B cell (primary cell): ENCODE data around the gene CNTN4.

Source experiments
- EZH2 ChIP-seq: IDR thresholded peaks from 2 replicates; pipeline ENCODE4 v1.6.1; 2012; ENCODE audit warnings: borderline replicate concordance, low read depth, mild to moderate bottlenecking, moderate library complexity, low read length; ENCODE audit not compliant: insufficient read depth, poor library complexity, severe bottlenecking
- TF ChIP-seq, protein P1 (sequence below): fragments of 200-600 bp; IDR thresholded peaks from one replicate; pipeline ENCODE4 v1.8.0; 2022; ENCODE audit warnings: antibody characterized with exemption, mild to moderate bottlenecking

DNA sequence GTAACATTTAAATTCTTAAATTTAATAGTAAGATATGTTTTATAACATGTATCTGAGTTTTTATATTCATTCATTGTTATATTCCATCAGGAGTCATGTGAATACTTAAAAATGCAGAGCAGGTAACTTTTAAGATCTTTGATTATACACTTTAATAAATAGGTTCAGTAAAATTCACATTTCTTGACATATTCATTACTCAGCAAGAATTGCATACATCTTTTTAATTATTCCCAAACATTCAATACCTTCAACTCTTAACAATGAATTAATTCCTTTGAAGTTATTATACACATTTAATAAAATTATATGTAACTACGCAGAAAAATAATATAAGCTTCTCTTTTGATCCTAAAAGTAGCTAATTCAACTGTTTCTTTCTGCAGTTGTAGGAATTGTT is 105.4 kb downstream of the CNTN4 start:
- TF ChIP-seq, protein P1, sequence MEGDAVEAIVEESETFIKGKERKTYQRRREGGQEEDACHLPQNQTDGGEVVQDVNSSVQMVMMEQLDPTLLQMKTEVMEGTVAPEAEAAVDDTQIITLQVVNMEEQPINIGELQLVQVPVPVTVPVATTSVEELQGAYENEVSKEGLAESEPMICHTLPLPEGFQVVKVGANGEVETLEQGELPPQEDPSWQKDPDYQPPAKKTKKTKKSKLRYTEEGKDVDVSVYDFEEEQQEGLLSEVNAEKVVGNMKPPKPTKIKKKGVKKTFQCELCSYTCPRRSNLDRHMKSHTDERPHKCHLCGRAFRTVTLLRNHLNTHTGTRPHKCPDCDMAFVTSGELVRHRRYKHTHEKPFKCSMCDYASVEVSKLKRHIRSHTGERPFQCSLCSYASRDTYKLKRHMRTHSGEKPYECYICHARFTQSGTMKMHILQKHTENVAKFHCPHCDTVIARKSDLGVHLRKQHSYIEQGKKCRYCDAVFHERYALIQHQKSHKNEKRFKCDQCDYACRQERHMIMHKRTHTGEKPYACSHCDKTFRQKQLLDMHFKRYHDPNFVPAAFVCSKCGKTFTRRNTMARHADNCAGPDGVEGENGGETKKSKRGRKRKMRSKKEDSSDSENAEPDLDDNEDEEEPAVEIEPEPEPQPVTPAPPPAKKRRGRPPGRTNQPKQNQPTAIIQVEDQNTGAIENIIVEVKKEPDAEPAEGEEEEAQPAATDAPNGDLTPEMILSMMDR = no peak
- no peak for TF ChIP-seq EZH2
